Stimulated activated CD4-positive, alpha-beta T cell treated with anti-CD3 and anti-CD28 coated beads, TNF-alpha, amount 100 ng/mL, for 48 hours (primary cell): Measurements from ENCODE around the gene ERP44.
"Not testable (repeated sequence)": the region's sequence is repeated elsewhere in the genome, so short reads cannot be mapped to it uniquely, and the experiment has no call there.

Experiments
- DNase-seq, 3 donors: peaks; one replicate each; pipeline ENCODE4 v3.0.0-alpha.2; 2020; ENCODE audit warnings: low read depth in 3 of 3

ERP44 gene

DNA sequence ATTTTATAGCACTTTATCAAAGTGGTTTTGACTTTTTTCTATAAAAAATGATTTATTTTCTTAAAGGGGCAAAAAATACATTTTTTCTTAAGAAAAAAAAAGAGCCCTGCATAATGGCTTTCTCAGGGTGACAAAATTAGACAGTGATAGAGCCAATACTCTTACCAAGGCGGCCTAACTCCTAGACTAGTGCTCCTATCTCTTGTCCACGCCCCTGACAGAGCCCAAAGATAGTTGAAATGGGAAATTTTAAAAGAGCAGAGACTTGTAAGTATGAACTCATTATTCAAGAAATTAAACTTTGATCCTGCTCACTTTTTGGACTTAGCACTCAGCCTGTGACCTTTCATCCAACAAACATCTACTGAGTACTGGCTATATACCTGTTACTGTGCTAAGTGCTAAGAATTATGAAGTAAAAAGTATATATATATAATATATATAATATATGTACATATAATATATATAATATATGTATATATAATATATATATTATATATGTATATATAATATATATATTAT lies 1.4 kb upstream of the ERP44 start:
- DNase-seq: no peak

GRCh38 chr9:100099722-100100042 lies 882 bp upstream of the ERP44 start:
- DNase-seq: peak in 1 of 3 donors; percentile 10

DNA sequence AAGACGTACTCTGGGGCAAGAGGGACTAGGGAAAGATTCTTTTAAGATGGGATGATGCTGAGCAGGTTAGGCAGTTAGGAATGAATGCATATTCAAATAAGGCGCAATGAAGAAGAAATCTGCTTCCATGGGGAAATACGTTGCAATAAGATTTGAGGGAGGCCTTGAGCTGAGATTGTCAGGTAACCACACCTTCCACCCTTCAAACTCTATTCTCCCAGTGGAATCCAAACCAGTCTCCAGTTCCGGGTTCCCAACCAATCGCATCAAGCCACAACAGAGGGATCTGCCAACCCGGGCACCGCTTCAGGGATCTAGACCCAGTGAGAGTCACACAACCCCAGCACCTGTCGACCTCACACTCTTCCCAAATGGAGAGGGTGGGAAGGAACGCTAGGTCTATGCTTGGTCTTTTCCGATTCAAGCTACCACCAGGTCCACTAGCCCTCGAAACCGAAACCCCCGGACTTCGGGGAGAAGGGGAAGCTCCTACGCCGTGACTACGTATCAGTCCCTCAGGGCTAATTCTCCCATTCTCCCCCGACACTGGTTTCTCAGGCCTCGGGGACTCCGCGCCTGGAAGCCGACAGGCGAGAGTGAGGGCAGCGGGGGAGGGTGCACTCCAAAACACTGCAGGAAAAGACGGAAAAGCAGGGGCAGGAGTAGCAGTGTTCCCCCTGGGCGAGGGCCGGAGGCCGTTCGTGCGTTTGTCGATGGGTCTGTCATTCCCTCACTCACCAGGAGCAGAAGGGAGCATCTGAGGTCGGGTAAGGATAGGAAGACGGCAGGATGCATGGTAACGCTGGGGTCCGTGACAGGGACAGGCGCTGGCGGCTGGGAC lies 534 bp downstream of the ERP44 start:
- DNase-seq: peak in 2 of 3 donors; percentile 9 to 12

DNA sequence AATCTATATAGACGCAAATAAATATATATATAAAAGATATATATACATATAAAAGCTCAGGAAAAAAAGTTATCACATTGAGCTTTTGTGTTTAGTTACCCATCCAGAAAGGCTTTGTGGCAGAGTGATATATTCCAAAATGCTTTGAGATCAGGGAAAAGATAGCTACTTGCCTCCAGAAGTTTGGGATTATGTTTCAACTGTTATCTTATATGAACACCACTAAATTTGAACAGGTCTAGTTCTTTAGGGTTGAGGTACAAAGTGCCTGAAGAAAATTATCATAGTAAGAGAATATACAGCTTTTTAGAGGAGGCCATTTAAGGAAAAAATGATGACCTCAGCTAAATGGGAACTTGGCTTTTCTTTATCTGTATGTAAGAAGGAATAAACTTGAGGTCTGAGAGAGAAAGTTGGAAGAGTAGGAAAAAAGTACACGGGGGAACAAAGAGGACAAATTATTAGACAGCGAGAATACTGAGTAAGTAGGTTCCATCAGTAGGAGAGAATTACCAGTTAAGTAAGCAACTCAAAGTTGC lies 2.4 kb downstream of the ERP44 start:
- no peak for DNase-seq

- DNase-seq: not testable (repeated sequence)
Observed at GRCh38 chr9:100094411-100094810, 4.4 kb downstream of the ERP44 start.

- DNase-seq: no peak
Observed at GRCh38 chr9:100092066-100092465, 6.7 kb downstream of the ERP44 start.

GRCh38 chr9:100091650-100092049 lies 7.2 kb downstream of the ERP44 start:
- no peak for DNase-seq

GRCh38 chr9:100090880-100091279 lies 7.9 kb downstream of the ERP44 start:
- DNase-seq: no peak

DNA sequence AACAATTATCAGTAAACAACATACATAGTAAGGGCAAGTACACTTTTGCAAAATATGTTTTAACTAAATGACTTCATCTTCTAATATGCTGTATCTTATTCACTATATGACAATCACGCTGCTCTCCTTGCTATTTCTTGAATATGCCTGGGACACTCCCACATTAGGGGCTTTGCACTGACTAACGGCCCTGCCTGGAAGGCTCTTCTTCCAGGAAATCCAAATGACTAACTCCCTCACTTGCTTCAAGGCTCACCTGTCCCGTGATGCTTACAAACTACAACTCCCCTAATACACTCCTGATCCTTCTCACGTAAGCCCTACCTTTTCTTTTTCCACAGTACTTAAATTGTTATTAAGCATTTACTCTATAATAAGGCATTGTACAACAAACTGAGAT lies 10.6 kb downstream of the ERP44 start:
- DNase-seq: no peak

- DNase-seq: no peak
Observed at GRCh38 chr9:100087218-100087617, 11.6 kb downstream of the ERP44 start.

GRCh38 chr9:100086097-100086635 lies 12.6 kb downstream of the ERP44 start:
- no peak for DNase-seq

GRCh38 chr9:100084734-100085133 lies 14.1 kb downstream of the ERP44 start:
- DNase-seq: no peak

- DNase-seq: no peak
Observed at GRCh38 chr9:100084128-100084453, 14.7 kb downstream of the ERP44 start.

GRCh38 chr9:100083448-100084127 lies 15.2 kb downstream of the ERP44 start:
- DNase-seq: no peak

DNA sequence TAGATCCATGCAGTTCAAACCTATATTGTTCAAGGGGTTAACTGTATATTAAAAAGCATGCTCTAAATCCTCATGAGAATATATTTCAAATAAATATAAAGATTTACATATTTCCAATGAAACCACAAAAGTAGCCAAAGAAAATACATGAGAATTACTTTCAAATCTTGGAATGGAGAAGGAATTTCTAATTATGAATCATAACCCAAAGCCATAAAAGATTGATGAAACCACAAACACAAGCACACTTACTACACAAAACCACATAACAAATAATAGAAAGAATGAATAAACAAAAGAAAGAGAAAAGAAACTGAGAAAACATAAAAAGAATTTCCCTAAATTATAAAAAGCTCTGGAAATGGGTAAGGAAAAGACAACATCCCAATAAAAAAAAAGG lies 16.0 kb downstream of the ERP44 start:
- no peak for DNase-seq

GRCh38 chr9:100076256-100076655 lies 22.5 kb downstream of the ERP44 start:
- DNase-seq: not testable (repeated sequence)

GRCh38 chr9:100074989-100075388 lies 23.8 kb downstream of the ERP44 start:
- no peak for DNase-seq

DNA sequence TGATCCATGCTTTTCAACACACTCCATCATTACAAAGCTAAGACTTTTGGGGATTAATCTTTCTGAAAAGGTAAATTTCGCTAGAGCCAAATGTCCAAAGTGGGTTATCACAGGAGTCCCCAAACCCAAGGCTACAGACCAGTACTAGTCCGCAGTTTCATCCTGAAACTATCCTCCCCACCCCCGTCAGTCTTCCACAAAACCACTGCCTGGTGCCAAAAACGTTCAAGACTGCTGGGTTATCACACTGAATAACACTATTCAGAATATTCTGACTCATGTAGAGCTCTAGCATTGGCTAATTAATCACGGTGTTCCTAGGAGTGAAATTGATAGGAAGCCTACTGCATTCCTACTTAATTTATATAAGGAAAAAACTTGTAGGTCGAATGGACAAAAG lies 24.7 kb downstream of the ERP44 start:
- no peak for DNase-seq

- no peak for DNase-seq
Observed at GRCh38 chr9:100072805-100073204, 26.0 kb downstream of the ERP44 start.

- DNase-seq: no peak
Observed at GRCh38 chr9:100071271-100071670, 27.5 kb downstream of the ERP44 start.

DNA sequence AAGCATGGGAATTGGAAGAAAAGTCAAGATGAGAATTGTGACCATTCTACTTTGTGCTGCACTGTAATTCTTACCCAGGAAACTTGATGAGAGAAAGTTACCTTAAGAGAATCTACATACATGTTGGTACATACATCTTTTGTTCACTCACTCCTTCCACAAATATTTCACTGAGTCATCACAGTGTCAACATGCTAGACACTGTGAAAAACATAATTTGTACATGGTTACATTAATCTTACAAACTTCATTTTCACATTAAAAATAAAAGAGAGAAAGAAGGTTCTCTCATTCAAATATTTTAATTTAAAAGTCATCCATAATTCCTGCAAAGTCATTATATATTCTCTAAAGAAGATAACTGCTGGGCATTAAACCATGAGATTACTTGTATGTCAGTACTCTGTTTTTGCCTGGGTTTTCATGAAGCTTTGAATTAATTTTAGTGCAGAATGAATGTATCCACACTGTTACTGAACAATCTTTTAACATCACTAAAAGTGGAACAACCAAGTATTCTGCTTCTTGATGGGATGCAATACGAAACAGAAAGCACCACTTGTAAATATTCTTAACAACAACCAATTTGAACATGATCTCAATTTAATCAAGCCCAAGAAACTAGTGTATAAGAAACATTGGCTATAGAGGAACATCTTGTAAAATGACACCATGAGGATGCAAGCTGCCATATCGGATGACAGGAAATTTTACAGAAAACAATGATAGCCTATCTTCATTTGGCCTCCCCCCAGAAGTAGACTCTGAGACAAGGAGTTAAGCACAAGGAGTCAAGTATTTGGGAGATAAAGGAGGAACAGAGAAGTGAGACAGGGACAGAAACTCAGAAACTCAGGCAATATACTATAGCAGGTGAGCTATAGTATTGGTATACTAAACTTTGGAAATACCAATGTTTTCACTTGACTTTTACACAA lies 28.4 kb downstream of the ERP44 start:
- DNase-seq: no peak

- DNase-seq: not testable (repeated sequence)
Observed at GRCh38 chr9:100069068-100069467, 29.7 kb downstream of the ERP44 start.
